Activated CD8-positive, alpha-beta memory T cell treated with anti-CD3 and anti-CD28 coated beads for 1 hour (primary cell): ENCODE results near the gene COQ9.
A peak's percentile ranks its signal among the peaks of the same experiment; 100 is the strongest.
"Not testable (repeated sequence)": the region's sequence is repeated elsewhere in the genome, so short reads cannot be mapped to it uniquely, and the experiment has no call there.

Experiments used
- DNase-seq, 2 donors: peaks; one replicate each; pipeline ENCODE4 v3.0.0-alpha.2; 2020; ENCODE audit warnings: low read depth in 1 of 2; ENCODE audit errors: extremely low read depth in 1 of 2

Gene COQ9, protein sequence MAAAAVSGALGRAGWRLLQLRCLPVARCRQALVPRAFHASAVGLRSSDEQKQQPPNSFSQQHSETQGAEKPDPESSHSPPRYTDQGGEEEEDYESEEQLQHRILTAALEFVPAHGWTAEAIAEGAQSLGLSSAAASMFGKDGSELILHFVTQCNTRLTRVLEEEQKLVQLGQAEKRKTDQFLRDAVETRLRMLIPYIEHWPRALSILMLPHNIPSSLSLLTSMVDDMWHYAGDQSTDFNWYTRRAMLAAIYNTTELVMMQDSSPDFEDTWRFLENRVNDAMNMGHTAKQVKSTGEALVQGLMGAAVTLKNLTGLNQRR

DNA sequence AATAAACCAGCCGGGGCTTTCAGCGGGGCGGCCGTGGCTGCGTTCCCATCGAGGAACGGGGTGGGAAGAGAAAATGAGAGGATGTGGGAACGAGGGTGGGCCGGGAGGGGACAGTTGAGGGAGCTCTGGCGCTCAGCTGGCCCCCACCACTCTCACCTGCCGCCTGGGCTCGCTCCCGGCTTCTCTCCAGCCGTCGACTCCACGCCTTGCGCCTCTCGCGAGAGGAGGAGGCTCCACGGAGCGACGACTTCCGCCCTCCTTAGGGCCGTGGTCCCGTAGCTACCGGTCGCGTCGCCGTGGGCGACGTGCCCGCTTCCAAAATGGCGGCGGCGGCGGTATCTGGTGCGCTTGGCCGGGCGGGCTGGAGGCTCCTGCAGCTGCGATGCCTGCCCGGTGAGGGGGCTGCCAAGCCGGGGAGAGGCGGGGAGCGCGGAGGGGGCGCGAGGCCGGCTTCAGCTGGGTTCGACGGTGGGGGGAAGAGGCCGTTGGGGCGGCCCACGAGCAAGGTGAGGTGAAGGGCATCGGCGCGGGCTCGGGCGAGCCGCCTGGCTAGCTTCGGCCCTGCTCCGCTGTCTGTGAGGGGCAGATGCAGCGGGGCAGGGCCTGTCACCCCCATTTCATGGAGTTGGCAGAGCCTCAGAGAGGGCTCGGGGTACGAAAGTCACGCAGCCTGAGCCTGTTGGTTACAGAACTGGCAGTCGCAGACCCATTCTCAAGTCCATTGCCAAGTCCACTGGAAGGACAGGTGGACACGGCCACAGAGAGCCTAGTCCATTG lies at the start of gene COQ9, which contains the start of gene CIAPIN1:
COQ9 (plus strand) TSS at position 294 of the 777 bp plus-strand sequence; CDS start at position 321, 27 bp downstream.
CIAPIN1 (minus strand) TSS at position 200 of the 777 bp plus-strand sequence. CDS start 6,457 bp downstream, outside the sequence.
- DNase-seq: peak; percentile 76 to 88

DNA sequence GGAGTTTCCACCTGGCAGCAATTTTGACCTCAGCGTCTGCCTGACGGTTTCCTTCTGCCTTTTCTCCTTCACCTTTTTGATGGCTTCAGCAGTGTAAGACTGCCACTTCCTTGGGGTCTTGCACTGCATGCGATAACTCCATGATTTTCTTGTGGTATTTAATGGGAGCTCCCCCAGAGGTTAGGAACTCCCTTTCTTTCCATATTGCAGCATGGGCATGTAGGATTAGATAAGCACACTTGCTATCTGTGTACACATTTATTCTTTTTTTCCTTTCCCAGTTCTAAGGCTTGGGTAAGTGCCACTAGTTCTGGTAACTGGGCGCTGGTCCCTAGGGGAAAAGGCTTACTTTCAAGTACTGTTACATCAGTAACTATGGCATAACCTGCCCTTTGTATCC lies 49.8 kb upstream of the COQ9 start:
- not testable (repeated sequence) for DNase-seq

- no peak for DNase-seq
Observed at GRCh38 chr16:57401943-57402640, 45.2 kb upstream of the COQ9 start.

DNA sequence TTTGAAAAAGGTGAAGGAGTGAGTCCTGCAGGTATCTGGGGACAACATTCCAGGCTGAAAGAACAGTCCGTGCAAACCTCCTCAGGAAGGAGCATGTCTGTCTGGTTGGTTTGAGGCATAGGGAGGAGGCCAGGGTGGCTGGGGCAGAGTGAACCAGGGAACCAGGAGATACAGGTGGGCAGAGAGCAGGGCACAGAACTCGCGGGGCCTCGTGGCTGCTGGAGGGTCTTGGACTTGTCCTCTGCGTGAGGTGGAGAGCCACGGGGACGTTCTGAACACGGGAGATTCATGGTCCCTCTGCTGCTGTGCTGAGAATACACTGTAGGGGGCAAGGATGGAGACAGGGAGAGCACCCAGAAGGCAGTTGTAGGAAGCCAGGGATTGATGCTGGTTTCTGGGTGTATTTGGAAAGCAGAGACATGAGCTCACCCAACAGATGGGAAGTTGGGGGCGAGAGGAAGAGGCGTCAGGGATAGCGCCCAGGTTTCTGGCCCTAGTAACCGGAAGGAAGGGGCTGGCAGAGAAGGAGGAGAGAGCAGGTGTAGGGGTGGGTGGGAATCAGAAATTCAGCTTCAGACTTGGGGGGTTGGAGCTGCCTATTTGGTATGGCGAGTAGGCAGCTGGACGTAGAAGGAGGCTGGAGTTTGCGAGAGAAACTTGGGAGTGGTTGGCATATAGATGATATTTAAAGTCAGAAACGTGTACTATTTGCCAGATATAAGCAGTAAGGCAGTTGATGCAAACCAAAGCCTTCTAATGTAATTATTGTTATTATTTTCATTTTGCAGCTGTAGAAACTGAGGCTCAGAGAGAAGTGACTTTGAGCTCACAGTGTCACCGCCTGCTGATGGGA lies 43.1 kb upstream of the COQ9 start, which contains the start of gene CCL17:
CCL17 (plus strand) TSS at position 803 of the 853 bp plus-strand sequence. CDS start 9,166 bp downstream, outside the sequence.
- DNase-seq: no peak

- no peak for DNase-seq
Observed at GRCh38 chr16:57405097-57405496, 42.2 kb upstream of the COQ9 start.

DNA sequence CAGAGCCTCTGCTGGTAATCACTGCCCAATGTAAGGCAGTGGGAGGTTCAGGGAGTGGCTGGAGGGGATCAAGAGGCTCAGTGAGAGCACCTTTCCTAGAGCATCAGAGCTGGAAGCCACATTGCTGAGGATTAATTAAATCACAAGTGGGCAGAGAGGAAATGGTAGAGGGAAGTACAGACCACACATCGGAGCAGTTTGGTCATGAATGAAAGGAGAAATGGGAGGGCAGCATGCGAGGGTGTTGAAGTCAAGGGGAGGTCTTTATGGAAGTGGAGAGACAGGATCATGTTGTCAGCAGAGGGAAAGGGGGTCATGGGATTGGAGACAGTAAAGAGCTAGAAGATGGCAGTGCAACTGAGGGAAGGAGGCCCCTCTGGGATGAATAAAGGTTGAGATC lies 40.4 kb upstream of the COQ9 start:
- no peak for DNase-seq

DNA sequence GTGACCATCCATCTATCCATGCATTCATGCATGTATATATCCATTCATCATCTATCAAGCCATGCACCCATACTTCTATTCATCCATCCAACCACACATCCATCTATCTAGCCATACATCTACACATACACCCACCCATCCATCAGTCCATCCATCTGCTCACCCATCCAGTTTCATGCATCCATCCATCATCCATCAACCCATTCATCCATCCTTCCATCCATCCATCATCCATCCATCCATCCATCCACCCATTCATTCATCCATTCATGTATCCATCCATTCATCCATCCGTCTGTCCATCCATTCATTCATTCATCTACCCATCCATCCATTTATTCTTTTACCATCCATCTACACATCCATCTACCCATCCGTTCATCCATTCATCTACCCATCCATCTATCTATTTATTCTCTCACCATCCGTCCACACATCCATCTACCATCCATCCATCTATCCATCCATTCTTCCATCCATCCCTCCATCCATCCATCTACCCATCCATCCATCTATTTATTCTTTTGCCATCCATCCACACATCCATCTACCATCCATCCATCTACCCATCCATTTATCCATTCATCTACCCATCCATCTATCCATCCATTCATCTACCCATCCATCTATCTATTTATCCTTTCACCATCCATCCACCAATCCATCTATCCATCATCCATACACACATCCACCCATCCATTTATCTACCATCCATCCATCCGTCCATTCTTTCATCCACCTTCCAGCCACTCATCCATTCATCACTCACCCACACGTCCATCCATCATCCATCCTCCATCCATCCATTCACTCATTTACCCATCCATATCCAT lies 39.5 kb upstream of the COQ9 start:
- DNase-seq: no peak

- no peak for DNase-seq
Observed at GRCh38 chr16:57409065-57409464, 38.2 kb upstream of the COQ9 start.

DNA sequence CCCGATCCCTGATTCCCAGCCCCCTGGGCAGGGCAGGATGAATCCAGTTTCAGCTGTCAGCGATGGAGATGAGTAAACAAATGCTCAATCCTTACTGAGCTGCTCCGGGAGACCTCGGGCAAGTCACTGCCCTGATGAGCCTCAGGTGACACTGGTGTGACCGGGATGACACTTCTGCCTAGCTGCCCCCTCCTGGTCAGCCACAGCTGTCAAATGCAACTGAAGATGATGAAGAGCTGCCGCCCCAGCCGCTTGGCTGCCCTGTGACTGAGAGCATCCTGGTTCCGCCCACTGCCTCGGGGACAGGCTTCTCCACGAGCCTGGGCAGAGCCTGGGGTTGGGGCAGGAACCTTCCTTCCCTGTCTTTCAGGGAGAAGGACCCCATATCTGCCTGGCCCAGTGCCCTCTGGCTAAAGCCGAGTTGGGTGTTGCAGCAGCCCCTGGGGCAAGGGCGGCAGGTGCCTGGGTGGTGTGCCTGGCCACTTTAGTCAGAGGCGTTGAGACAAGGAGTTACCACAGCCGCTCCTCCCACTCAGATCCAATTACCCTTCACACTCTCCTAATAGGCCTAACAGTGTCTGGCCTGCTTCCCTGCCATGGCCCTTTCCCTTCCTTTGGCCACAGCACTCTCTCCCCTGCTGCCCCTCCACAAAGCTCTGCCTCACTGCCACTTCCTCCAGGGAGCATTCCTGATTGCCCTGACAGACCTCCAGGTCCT lies 37.2 kb upstream of the COQ9 start:
- no peak for DNase-seq

DNA sequence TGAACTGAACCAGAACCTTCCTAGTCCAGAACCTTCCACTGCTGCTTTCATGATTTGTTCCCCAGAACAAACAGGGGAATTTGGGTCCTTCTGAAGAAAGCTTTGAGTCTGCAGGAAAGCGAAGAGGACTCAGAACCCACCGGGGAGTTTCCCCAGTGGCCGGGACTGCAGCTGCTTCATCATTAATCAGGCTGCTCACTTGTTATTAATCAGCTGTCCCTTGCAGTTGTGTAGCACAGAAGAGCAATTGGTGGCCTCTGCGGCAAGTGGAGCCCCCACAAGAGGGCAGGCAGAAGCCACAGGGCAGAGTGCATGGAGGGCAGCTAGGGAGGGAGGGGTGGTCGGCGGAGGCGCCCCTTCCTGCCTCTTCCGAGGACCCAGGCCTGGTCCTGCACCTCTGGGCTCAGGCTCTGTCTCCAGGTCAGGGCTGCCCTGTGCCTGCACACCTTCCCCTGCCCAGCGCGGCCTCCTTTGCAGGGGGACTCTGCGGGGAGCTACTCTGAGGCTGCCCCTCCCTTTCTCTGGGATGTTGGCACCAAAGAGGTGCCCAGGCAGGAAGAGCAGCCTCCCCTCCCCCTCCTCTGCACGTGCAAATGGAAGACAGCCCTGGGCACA lies 35.8 kb upstream of the COQ9 start:
- DNase-seq: no peak

GRCh38 chr16:57412584-57412983 lies 34.7 kb upstream of the COQ9 start:
- no peak for DNase-seq

- DNase-seq: no peak
Observed at GRCh38 chr16:57413301-57413730, 34.0 kb upstream of the COQ9 start.

DNA sequence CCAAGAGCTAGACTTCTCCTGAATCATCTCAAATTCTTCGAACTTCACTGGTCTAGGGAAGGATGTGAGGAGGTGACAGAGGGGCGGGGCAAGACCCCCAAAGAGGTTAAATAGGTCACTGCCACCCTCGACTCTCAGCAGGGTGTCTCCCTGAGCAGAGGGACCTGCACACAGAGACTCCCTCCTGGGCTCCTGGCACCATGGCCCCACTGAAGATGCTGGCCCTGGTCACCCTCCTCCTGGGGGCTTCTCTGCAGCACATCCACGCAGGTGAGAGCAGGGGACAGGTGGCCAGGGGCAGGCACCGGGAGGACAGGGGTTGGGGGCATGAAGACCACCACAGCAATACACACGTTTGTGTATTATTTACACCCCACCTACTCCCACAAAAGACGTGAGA lies 33.5 kb upstream of the COQ9 start:
- DNase-seq: no peak

- no peak for DNase-seq
Observed at GRCh38 chr16:57416084-57416483, 31.2 kb upstream of the COQ9 start.

DNA sequence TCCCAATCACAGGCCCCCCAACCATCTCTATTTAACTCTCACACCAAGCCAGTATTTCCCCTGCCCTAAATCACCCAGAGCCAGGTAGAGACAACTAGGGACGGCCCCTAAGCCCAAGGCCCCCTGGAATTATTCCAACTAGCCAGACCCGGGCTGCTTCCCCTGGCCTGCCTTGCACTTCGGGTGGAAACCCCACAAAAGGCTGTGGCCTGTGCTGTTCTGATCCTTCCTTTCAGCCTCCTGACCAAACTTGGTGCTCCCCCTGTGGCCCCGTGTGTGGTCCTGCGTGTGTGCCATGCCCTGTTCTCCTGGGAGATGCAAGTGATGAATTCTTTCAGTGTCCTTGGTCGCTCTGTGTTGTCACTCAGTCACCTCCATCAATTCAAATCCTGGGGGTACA lies 27.8 kb upstream of the COQ9 start:
- DNase-seq: no peak

DNA sequence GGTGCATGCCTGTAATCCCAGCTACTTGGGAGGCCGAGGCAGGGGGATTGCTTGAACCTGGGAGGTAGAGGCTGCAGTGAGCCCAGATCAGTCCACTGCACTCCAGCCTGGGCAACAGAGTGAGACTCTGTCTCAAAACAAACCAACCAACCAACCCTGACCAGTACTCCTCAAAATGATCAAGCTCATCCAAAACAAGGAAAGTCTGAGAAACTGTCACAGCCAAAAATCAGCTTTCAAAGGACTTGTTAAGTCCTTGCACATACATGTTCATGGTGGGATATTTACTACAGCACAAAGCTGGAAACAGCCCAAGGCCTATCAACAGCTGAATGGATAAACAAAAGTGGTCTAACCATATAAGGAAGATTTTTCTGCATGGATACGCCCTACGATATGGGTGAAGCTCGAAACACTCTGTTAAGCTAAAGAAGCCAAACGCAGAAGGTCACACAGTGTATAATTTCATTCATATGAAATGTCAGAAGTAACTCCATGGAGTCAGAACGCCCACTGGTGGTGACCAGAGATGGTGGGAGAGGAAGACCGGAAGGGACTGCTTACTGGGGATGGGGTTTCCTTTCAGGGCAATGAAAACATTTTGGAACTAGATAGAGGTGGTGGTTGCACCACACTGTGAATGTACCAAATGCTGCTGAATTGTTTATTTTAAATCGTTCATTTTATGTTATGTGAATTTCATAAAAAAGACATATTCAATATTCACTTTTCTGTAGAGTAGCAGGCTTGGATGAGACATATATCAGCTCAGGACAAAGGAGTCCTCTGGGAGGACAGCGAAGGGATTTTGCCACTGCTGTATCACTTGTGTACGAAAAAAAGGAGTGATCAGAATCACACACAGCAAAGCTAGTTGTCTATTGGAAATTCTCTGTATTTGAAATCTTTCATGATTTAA lies 25.0 kb upstream of the COQ9 start:
- DNase-seq: no peak

GRCh38 chr16:57423152-57423551 lies 24.1 kb upstream of the COQ9 start:
- no peak for DNase-seq
